Mesendoderm (in vitro differentiated cells): ENCODE measurements around the gene CHM.
"Not testable (repeated sequence)": the region's sequence is repeated elsewhere in the genome, so short reads cannot be mapped to it uniquely, and the experiment has no call there.

ENCODE experiments used
- DNase-seq: peaks from one replicate; pipeline ENCODE4 v3.0.0; 2013
- H2AK5ac ChIP-seq: 2 replicates; pipeline ENCODE4 v1.6.1; 2013; ENCODE audit warnings: low read length, inconsistent platforms
- H2BK120ac ChIP-seq: 2 replicates; pipeline ENCODE4 v1.6.1; 2013; ENCODE audit warnings: low read depth, mild to moderate bottlenecking, low read length, moderate library complexity, mixed read lengths
- H2BK15ac ChIP-seq: replicated peaks from 2 replicates; pipeline ENCODE4 v1.6.1; 2013; ENCODE audit warnings: low read depth, mild to moderate bottlenecking, moderate library complexity
- H2BK5ac ChIP-seq: 2 replicates; pipeline ENCODE4 v1.6.1; 2013; ENCODE audit warnings: low read length, inconsistent platforms
- H3K18ac ChIP-seq: 2 replicates; pipeline ENCODE4 v1.6.1; 2013; ENCODE audit warnings: mild to moderate bottlenecking, low read length, mixed read lengths
- H3K23ac ChIP-seq: one replicate; pipeline ENCODE4 v1.6.1; 2013; ENCODE audit warnings: low read length
- H3K27ac ChIP-seq: 2 replicates; pipeline ENCODE4 v1.5.1; 2013; ENCODE audit warnings: low read depth, mild to moderate bottlenecking, inconsistent platforms, low read length, moderate library complexity
- H3K27me3 ChIP-seq: 2 replicates; pipeline ENCODE4 v1.6.1; 2013; ENCODE audit warnings: low read length, control low read depth, mild to moderate bottlenecking, inconsistent platforms; ENCODE audit not compliant: insufficient read depth, poor library complexity
- H3K36me3 ChIP-seq: 2 replicates; pipeline ENCODE4 v1.6.1; 2013; ENCODE audit warnings: low read length, inconsistent platforms; ENCODE audit not compliant: control insufficient read depth, insufficient read depth
- H3K4ac ChIP-seq: one replicate; pipeline ENCODE4 v1.6.1; 2013; ENCODE audit warnings: low read depth, mild to moderate bottlenecking, low read length, moderate library complexity
- H3K4me1 ChIP-seq: 2 replicates; pipeline ENCODE4 v1.6.1; 2013; ENCODE audit warnings: low read depth, low read length, inconsistent platforms; ENCODE audit not compliant: control insufficient read depth
- H3K4me2 ChIP-seq: 2 replicates; pipeline ENCODE4 v1.6.1; 2013; ENCODE audit warnings: low read length
- H3K4me3 ChIP-seq: 2 replicates; pipeline ENCODE4 v1.5.1; 2013; ENCODE audit warnings: mild to moderate bottlenecking, low read length
- H3K56ac ChIP-seq: one replicate; pipeline ENCODE4 v1.6.1; 2013; ENCODE audit warnings: low read length
- H3K79me1 ChIP-seq: 2 replicates; pipeline ENCODE4 v1.6.1; 2013; ENCODE audit warnings: low read length, inconsistent platforms
- H3K79me2 ChIP-seq: 2 replicates; pipeline ENCODE4 v1.6.1; 2013; ENCODE audit warnings: mild to moderate bottlenecking, low read length; ENCODE audit not compliant: control insufficient read depth, insufficient read depth
- H3K9ac ChIP-seq: 2 replicates; pipeline ENCODE4 v1.6.1; 2013; ENCODE audit warnings: low read length, inconsistent platforms
- H4K5ac ChIP-seq: one replicate; pipeline ENCODE4 v1.6.1; 2013; ENCODE audit warnings: low read length
- H4K8ac ChIP-seq: one replicate; pipeline ENCODE4 v1.6.1; 2013; ENCODE audit warnings: low read depth, mild to moderate bottlenecking, control low read depth, low read length, moderate library complexity
- WGBS: extraction: QIAGEN DNeasy Blood & Tissue Kit; methylation state at CpG from one replicate; pipeline ENCODE4 v1.1.7; 2013; ENCODE audit warnings: low lambda C conversion rate, missing lambda C conversion rate; ENCODE audit not compliant: insufficient coverage; ENCODE audit errors: extremely low coverage; 5-methylcytosine and 5-hydroxymethylcytosine counted together

Gene CHM

GRCh38 chrX:86021652-86022289 lies 25.6 kb downstream of the CHM start:
- Histone ChIP-seq H3K4ac (no peak overlapping the region), H3K79me2 (no peaks in the 10 kb centered on the region), H3K4me2 (no peak overlapping the region), H4K8ac (no peak overlapping the region), H3K4me1 (no peaks in the 10 kb centered on the region), H3K79me1 (no peaks in the 10 kb centered on the region), H3K27ac (no peak overlapping the region), H3K23ac (no peak overlapping the region), H3K56ac (no peak overlapping the region), H4K5ac (no peak overlapping the region), H3K4me3 (no peak overlapping the region), H3K18ac (no peak overlapping the region), H2BK5ac (no peak overlapping the region), H2AK5ac (no peak overlapping the region), H3K9ac (no peak overlapping the region), H2BK120ac (no peak overlapping the region), H3K27me3 (no peaks in the 10 kb centered on the region), H3K36me3 (no peaks in the 10 kb centered on the region), H2BK15ac (no peak overlapping the region)
- no peak for DNase-seq

- Histone ChIP-seq H2BK120ac (peak overlapping the region; percentile 45), H4K8ac (no peak overlapping the region), H3K36me3 (no peaks in the 10 kb centered on the region), H2AK5ac (no peak overlapping the region), H3K27me3 (no peaks in the 10 kb centered on the region), H2BK5ac (no peak overlapping the region), H3K79me1 (no peaks in the 10 kb centered on the region), H3K27ac (no peak overlapping the region), H2BK15ac (no peak overlapping the region), H3K4me1 (peaks cover 1% of the 10 kb centered on the region), H3K4ac (no peak overlapping the region), H3K9ac (no peak overlapping the region), H3K4me3 (no peak overlapping the region), H3K23ac (no peak overlapping the region), H3K18ac (no peak overlapping the region), H3K56ac (no peak overlapping the region), H3K79me2 (no peaks in the 10 kb centered on the region), H3K4me2 (no peak overlapping the region), H4K5ac (no peak overlapping the region)
- DNase-seq, result peak; percentile 63
- WGBS, result no CpG with 5 or more reads among the region's 4 CpGs
These were observed 31.2 kb downstream of the CHM start for GRCh38 chrX:86016139-86016538.

- H4K5ac ChIP-seq, H3K27ac ChIP-seq, H3K4me1 ChIP-seq, H3K27me3 ChIP-seq, H3K56ac ChIP-seq, H2BK120ac ChIP-seq, H3K4me3 ChIP-seq, H3K23ac ChIP-seq, H3K4ac ChIP-seq, H2AK5ac ChIP-seq, H3K79me1 ChIP-seq, H3K18ac ChIP-seq, H2BK5ac ChIP-seq, H2BK15ac ChIP-seq, DNase-seq, H3K79me2 ChIP-seq, H3K9ac ChIP-seq, H3K36me3 ChIP-seq, H3K4me2 ChIP-seq, H4K8ac ChIP-seq: not testable (repeated sequence)
- no CpG with 5 or more reads among the region's 4 CpGs for WGBS
These were observed 32.4 kb downstream of the CHM start for GRCh38 chrX:86014959-86015358.

GRCh38 chrX:86014421-86014820 lies 32.9 kb downstream of the CHM start:
- Histone ChIP-seq H3K27ac (no peak overlapping the region), H3K4me1 (peaks cover 1% of the 10 kb centered on the region), H2AK5ac (no peak overlapping the region), H4K5ac (no peak overlapping the region), H3K23ac (no peak overlapping the region), H3K79me1 (no peaks in the 10 kb centered on the region), H3K9ac (no peak overlapping the region), H4K8ac (no peak overlapping the region), H3K27me3 (no peaks in the 10 kb centered on the region), H2BK120ac (no peak overlapping the region), H3K4ac (no peak overlapping the region), H3K56ac (peak overlapping the region; percentile 3), H3K4me2 (no peak overlapping the region), H2BK15ac (no peak overlapping the region), H3K18ac (no peak overlapping the region), H3K4me3 (no peak overlapping the region), H2BK5ac (no peak overlapping the region), H3K36me3 (no peaks in the 10 kb centered on the region), H3K79me2 (no peaks in the 10 kb centered on the region)
- DNase-seq, result no peak
- WGBS, result no CpG with 5 or more reads among the region's 5 CpGs

- no peak overlapping the region for H4K5ac ChIP-seq
- no CpG with 5 or more reads among the region's 3 CpGs for WGBS
- H3K79me2 ChIP-seq, result peaks cover 2% of the 10 kb centered on the region
- H3K4ac ChIP-seq, result no peak overlapping the region
- H3K79me1 ChIP-seq, result no peaks in the 10 kb centered on the region
- no peak overlapping the region for H2AK5ac ChIP-seq
- DNase-seq, result no peak
- no peak overlapping the region for H3K56ac ChIP-seq
- no peak overlapping the region for H2BK5ac ChIP-seq
- H3K4me2 ChIP-seq, result no peak overlapping the region
- no peak overlapping the region for H3K9ac ChIP-seq
- H2BK15ac ChIP-seq, result no peak overlapping the region
- no peak overlapping the region for H2BK120ac ChIP-seq
- peaks cover 1% of the 10 kb centered on the region for H3K4me1 ChIP-seq
- no peak overlapping the region for H3K23ac ChIP-seq
- H3K27me3 ChIP-seq, result no peaks in the 10 kb centered on the region
- H4K8ac ChIP-seq, result no peak overlapping the region
- H3K27ac ChIP-seq, result no peak overlapping the region
- no peak overlapping the region for H3K18ac ChIP-seq
- H3K4me3 ChIP-seq, result no peak overlapping the region
- no peaks in the 10 kb centered on the region for H3K36me3 ChIP-seq
These were observed 33.6 kb downstream of the CHM start for GRCh38 chrX:86013792-86014191.

DNA sequence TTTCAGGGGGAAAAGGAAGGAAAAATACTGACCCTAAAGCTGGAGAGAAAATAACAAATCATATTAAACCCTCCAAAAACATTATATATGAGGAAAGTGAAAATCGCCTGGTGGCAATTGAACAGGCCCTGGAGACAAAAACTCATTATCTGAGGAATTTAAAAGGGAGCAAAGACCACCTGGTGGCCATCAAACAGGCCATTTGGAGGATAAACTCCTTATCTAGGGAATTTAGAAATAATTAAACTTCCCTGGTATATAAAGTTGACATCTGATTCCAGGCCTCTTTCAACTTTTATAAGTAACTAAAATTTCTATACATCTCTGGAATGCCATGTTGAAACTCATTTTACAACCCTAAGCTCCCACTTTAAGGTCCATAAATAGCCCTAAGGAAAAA lies 35.2 kb downstream of the CHM start:
- no CpG with 5 or more reads among the region's 1 CpG for WGBS
- no peak overlapping the region for H4K8ac ChIP-seq

More for the DNA sequence above, 35.2 kb downstream of the CHM start:
- no peak overlapping the region for H2BK15ac ChIP-seq
- no peak overlapping the region for H3K4ac ChIP-seq
- no peak overlapping the region for H2BK5ac ChIP-seq
- H4K5ac ChIP-seq, result no peak overlapping the region
- no peak overlapping the region for H3K23ac ChIP-seq
- H3K4me2 ChIP-seq, result no peak overlapping the region
- no peaks in the 10 kb centered on the region for H3K27me3 ChIP-seq
- no peak overlapping the region for H2AK5ac ChIP-seq
- H3K18ac ChIP-seq, result peak overlapping the region; percentile 39
- H3K27ac ChIP-seq, result peak overlapping the region; percentile 36
- H3K56ac ChIP-seq, result no peak overlapping the region
- no peak overlapping the region for H3K4me3 ChIP-seq
- peak; percentile 47 for DNase-seq
- peaks cover 1% of the 10 kb centered on the region for H3K4me1 ChIP-seq
- H2BK120ac ChIP-seq, result no peak overlapping the region
- no peak overlapping the region for H3K9ac ChIP-seq
- no peaks in the 10 kb centered on the region for H3K36me3 ChIP-seq
- H3K79me1 ChIP-seq, result no peaks in the 10 kb centered on the region
- H3K79me2 ChIP-seq, result peaks cover 2% of the 10 kb centered on the region
